ENCODE data around the gene TMC1.

DNA sequence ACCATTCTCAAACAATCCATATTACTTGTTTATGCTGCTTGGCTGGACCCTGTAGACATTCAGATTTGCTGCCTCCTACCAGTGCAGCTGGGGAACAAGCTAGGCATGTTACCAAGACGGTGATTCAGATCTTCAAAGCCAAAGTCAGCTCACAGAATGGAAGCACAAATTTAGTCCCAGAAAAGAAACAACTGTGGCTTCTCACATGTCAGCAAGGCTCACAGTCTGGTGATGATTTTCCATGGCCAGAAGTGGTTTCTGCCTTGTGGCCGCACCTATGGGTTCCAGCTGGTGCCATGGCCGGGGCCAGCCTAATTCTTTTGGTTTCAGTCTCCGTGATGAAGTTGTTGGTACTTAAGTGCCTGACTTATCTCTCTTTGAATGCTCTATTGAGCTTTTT lies 182.2 kb downstream of the TMC1 start:
- no peak for TF ChIP-seq GATA2 (IDR thresholded peaks at IDR 0.05; ENCODE audit: low read depth, low read length)
- no peak for TF ChIP-seq GATA3 (IDR thresholded peaks at IDR 0.05; ENCODE audit: low read depth, low read length)

All from SH-SY5Y (cell line).